ENCODE results near the gene APOC3. TPM values are rescaled to one million over a fixed set of nuclear protein-coding genes. Genes with fewer than 3 reads are reported as not detected.

APOC3 gene
- 0.90 TPM for polyA plus RNA-seq (2013, experiment 1 of 2)
- 4.0 TPM for polyA plus RNA-seq (2013, experiment 2 of 2)

DNA sequence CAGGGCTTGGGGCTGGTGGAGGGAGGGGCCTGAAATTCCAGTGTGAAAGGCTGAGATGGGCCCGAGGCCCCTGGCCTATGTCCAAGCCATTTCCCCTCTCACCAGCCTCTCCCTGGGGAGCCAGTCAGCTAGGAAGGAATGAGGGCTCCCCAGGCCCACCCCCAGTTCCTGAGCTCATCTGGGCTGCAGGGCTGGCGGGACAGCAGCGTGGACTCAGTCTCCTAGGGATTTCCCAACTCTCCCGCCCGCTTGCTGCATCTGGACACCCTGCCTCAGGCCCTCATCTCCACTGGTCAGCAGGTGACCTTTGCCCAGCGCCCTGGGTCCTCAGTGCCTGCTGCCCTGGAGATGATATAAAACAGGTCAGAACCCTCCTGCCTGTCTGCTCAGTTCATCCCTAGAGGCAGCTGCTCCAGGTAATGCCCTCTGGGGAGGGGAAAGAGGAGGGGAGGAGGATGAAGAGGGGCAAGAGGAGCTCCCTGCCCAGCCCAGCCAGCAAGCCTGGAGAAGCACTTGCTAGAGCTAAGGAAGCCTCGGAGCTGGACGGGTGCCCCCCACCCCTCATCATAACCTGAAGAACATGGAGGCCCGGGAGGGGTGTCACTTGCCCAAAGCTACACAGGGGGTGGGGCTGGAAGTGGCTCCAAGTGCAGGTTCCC is at the start of gene APOC3:
APOC3 (plus strand) TSS at position 383 of the 659 bp plus-strand sequence. CDS start 676 bp downstream, outside the sequence.
- WGBS = 76% methylated on average over 9 of the region's 9 CpGs
- no peak within 1 kb of the TSS for H3K9ac ChIP-seq (ENCODE audit: low read depth, low read length)
- H3K4me1 ChIP-seq (ENCODE audit: insufficient read depth, low read length) = no peaks in the 10 kb centered on the region
- H3K27me3 ChIP-seq (ENCODE audit: insufficient read depth, low read length) = no peaks in the 10 kb centered on the region; the same call in 1 of the 2 replicates
- no peak within 1 kb of the TSS for H3K27ac ChIP-seq (ENCODE audit: low read depth, low read length)
- no peaks in the 10 kb centered on the region for H3K36me3 ChIP-seq (ENCODE audit: insufficient read depth, low read length)
- no peaks in the 10 kb centered on the region for H3K9me3 ChIP-seq (ENCODE audit: insufficient read depth, low read depth, low read length)
- no peak within 1 kb of the TSS for H3K4me3 ChIP-seq (ENCODE audit: low read length)

DNA sequence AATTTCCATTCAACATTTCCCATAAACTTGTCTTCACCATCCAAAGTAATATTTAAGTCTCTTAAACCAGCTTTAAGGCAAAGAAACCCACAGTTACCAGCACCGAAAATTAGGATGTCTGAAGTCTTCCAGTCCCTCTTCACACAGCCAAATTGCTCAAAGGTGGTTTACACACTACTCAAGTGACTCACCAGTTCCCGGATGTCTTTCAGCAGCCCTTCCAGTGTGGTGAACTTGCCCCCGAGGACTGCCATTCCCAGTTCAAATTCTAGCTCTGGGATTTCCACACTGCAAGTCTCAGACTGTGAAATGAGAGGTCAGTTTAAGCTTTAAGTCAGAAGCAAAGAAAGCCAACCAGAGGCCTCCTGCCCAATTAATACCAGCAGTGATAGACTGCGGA is 47.0 kb upstream of the APOC3 start:
- Histone ChIP-seq H3K27ac (ENCODE audit: low read depth, low read length) (no peak overlapping the region), H3K36me3 (ENCODE audit: insufficient read depth, low read length) (peaks cover 90% of the 10 kb centered on the region), H3K4me1 (ENCODE audit: insufficient read depth, low read length) (no peaks in the 10 kb centered on the region), H3K9ac (ENCODE audit: low read depth, low read length) (no peak overlapping the region), H3K4me3 (ENCODE audit: low read length) (no peak overlapping the region), H3K27me3 (ENCODE audit: insufficient read depth, low read length) (no peaks in the 10 kb centered on the region), H3K9me3 (ENCODE audit: insufficient read depth, low read depth, low read length) (no peaks in the 10 kb centered on the region)
- WGBS = 95% methylated on average over 4 of the region's 4 CpGs

- no peak overlapping the region for H3K4me3 ChIP-seq (ENCODE audit: low read length)
Observed at GRCh38 chr11:116786326-116786725, 43.4 kb upstream of the APOC3 start.

GRCh38 chr11:116786966-116787365 is 42.7 kb upstream of the APOC3 start:
- Histone ChIP-seq H3K27ac (ENCODE audit: low read depth, low read length) (no peak overlapping the region), H3K4me3 (ENCODE audit: low read length) (peak overlapping the region; percentile 83), H3K4me1 (ENCODE audit: insufficient read depth, low read length) (0 out of 2 replicates have a peak, but pooled peaks cover 4% of the 10 kb centered on the region), H3K9ac (ENCODE audit: low read depth, low read length) (peak overlapping the region; percentile 61), H3K36me3 (ENCODE audit: insufficient read depth, low read length) (peaks cover 49% of the 10 kb centered on the region), H3K27me3 (ENCODE audit: insufficient read depth, low read length) (peaks cover 18% of the 10 kb centered on the region; the same call in 1 of the 2 replicates), H3K9me3 (ENCODE audit: insufficient read depth, low read depth, low read length) (no peaks in the 10 kb centered on the region)
- WGBS = 74% methylated on average over 5 of the region's 5 CpGs

More at GRCh38 chr11:116786326-116786725, 43.4 kb upstream of the APOC3 start:
- Histone ChIP-seq H3K27me3 (ENCODE audit: insufficient read depth, low read length) (peaks cover 18% of the 10 kb centered on the region; the same call in 1 of the 2 replicates), H3K27ac (ENCODE audit: low read depth, low read length) (no peak overlapping the region), H3K36me3 (ENCODE audit: insufficient read depth, low read length) (peaks cover 55% of the 10 kb centered on the region), H3K9ac (ENCODE audit: low read depth, low read length) (no peak overlapping the region), H3K4me1 (ENCODE audit: insufficient read depth, low read length) (0 out of 2 replicates have a peak, but pooled peaks cover under 1% of the 10 kb centered on the region), H3K9me3 (ENCODE audit: insufficient read depth, low read depth, low read length) (no peaks in the 10 kb centered on the region)
- WGBS = 98% methylated on average over 2 of the region's 2 CpGs

DNA sequence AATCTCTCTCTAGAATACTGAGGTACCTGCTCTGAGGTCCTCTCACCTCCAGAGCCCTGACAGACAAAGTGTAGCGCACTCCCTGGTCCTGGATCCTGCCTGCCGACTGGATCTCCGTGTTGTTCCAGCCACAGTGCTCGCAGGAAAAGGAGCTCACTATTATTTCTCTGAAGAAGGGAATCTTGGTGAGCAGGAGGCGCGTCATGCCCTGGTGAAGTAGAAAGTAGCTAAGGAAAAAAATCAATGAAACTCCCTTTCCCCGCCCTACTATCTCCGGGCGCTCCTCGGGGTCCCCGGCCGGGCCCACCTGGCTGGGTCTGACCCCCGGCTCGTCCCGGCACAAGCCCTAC is 42.3 kb upstream of the APOC3 start:
- Histone ChIP-seq H3K9me3 (ENCODE audit: insufficient read depth, low read depth, low read length) (no peaks in the 10 kb centered on the region), H3K27ac (ENCODE audit: low read depth, low read length) (no peak overlapping the region), H3K27me3 (ENCODE audit: insufficient read depth, low read length) (peaks cover 18% of the 10 kb centered on the region; the same call in 1 of the 2 replicates), H3K9ac (ENCODE audit: low read depth, low read length) (peak overlapping the region; percentile 61), H3K4me1 (ENCODE audit: insufficient read depth, low read length) (peaks cover 4% of the 10 kb centered on the region; the same call in 1 of the 2 replicates), H3K4me3 (ENCODE audit: low read length) (peak overlapping the region; percentile 83), H3K36me3 (ENCODE audit: insufficient read depth, low read length) (peaks cover 45% of the 10 kb centered on the region)
- WGBS = 0% methylated on average over 13 of the region's 15 CpGs

GRCh38 chr11:116787786-116788486 is 41.8 kb upstream of the APOC3 start, which contains the start of gene ZPR1:
ZPR1 (minus strand) TSS chr11:116788023; CDS start chr11:116787990, 33 bp downstream.
- Histone ChIP-seq H3K4me1 (ENCODE audit: insufficient read depth, low read length) (peaks cover 4% of the 10 kb centered on the region), H3K27ac (ENCODE audit: low read depth, low read length) (no peak within 1 kb of the TSS; the same call in 1 of the 2 replicates), H3K36me3 (ENCODE audit: insufficient read depth, low read length) (peaks cover 39% of the 10 kb centered on the region), H3K9ac (ENCODE audit: low read depth, low read length) (peak within 1 kb of the TSS; percentile 61), H3K4me3 (ENCODE audit: low read length) (peak within 1 kb of the TSS; percentile 83), H3K9me3 (ENCODE audit: insufficient read depth, low read depth, low read length) (no peaks in the 10 kb centered on the region), H3K27me3 (ENCODE audit: insufficient read depth, low read length) (peaks cover 18% of the 10 kb centered on the region; the same call in 1 of the 2 replicates)
- under 1% methylated on average over 56 of the region's 56 CpGs for WGBS

DNA sequence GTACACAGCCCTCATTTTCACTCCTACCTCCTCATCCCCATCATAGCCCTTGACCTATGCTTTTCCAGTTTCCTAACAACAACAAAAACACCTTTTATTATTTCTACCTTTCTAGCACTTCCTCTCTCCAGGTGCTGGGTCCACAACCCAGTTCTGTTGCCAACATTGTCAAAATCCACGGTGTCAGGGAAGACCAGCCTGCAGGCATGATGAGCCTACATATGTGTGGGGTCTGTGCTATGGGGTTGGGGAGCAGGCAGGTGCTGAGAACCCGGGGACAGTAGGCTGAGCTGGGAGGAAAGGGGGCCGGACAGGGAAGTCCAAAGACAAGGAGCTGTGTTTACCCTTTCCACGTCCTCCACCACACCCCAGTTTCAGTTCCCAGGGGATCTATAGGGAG is 41.2 kb upstream of the APOC3 start:
- Histone ChIP-seq H3K4me3 (ENCODE audit: low read length) (peak overlapping the region; percentile 83), H3K9me3 (ENCODE audit: insufficient read depth, low read depth, low read length) (no peaks in the 10 kb centered on the region)
- WGBS = 75% methylated on average over 3 of the region's 4 CpGs

GRCh38 chr11:116788975-116789374 is 40.7 kb upstream of the APOC3 start:
- no peaks in the 10 kb centered on the region for H3K9me3 ChIP-seq (ENCODE audit: insufficient read depth, low read depth, low read length)
- peaks cover 18% of the 10 kb centered on the region; the same call in 1 of the 2 replicates for H3K27me3 ChIP-seq (ENCODE audit: insufficient read depth, low read length)
- H3K4me1 ChIP-seq (ENCODE audit: insufficient read depth, low read length) = peaks cover 4% of the 10 kb centered on the region
- H3K4me3 ChIP-seq (ENCODE audit: low read length) = no peak overlapping the region
- H3K9ac ChIP-seq (ENCODE audit: low read depth, low read length) = no peak overlapping the region
- H3K36me3 ChIP-seq (ENCODE audit: insufficient read depth, low read length) = peaks cover 29% of the 10 kb centered on the region
- 91% methylated on average over 3 of the region's 4 CpGs for WGBS
- no peak overlapping the region for H3K27ac ChIP-seq (ENCODE audit: low read depth, low read length)

More for the DNA sequence above, 41.2 kb upstream of the APOC3 start:
- Histone ChIP-seq H3K27ac (ENCODE audit: low read depth, low read length) (no peak overlapping the region), H3K36me3 (ENCODE audit: insufficient read depth, low read length) (peaks cover 33% of the 10 kb centered on the region), H3K9ac (ENCODE audit: low read depth, low read length) (peak overlapping the region; percentile 61; the same call in 1 of the 2 replicates), H3K4me1 (ENCODE audit: insufficient read depth, low read length) (peaks cover 4% of the 10 kb centered on the region), H3K27me3 (ENCODE audit: insufficient read depth, low read length) (peaks cover 18% of the 10 kb centered on the region; the same call in 1 of the 2 replicates)

- Histone ChIP-seq H3K9ac (ENCODE audit: low read depth, low read length) (no peak overlapping the region), H3K27ac (ENCODE audit: low read depth, low read length) (no peak overlapping the region), H3K9me3 (ENCODE audit: insufficient read depth, low read depth, low read length) (no peaks in the 10 kb centered on the region), H3K4me3 (ENCODE audit: low read length) (no peak overlapping the region), H3K27me3 (ENCODE audit: insufficient read depth, low read length) (peaks cover 18% of the 10 kb centered on the region; the same call in 1 of the 2 replicates), H3K4me1 (ENCODE audit: insufficient read depth, low read length) (peaks cover 4% of the 10 kb centered on the region), H3K36me3 (ENCODE audit: insufficient read depth, low read length) (peaks cover 15% of the 10 kb centered on the region)
- 93% methylated on average over 53 of the region's 53 CpGs for WGBS
Observed at GRCh38 chr11:116790167-116791001, 39.3 kb upstream of the APOC3 start.

GRCh38 chr11:116791002-116791812 is 38.5 kb upstream of the APOC3 start:
- 37% methylated on average over 31 of the region's 31 CpGs for WGBS
- Histone ChIP-seq H3K9ac (ENCODE audit: low read depth, low read length) (no peak overlapping the region), H3K9me3 (ENCODE audit: insufficient read depth, low read depth, low read length) (no peaks in the 10 kb centered on the region), H3K36me3 (ENCODE audit: insufficient read depth, low read length) (peaks cover 7% of the 10 kb centered on the region), H3K4me3 (ENCODE audit: low read length) (no peak overlapping the region), H3K27me3 (ENCODE audit: insufficient read depth, low read length) (peaks cover 18% of the 10 kb centered on the region; the same call in 1 of the 2 replicates), H3K4me1 (ENCODE audit: insufficient read depth, low read length) (peaks cover 4% of the 10 kb centered on the region), H3K27ac (ENCODE audit: low read depth, low read length) (no peak overlapping the region)

Measured in HUES64 (cell line).